ENCODE data around the gene CORT. TPM values are rescaled to one million over a fixed set of nuclear protein-coding genes. Genes with fewer than 3 reads are reported as not detected.
"Not testable (repeated sequence)": the region's sequence is repeated elsewhere in the genome, so short reads cannot be mapped to it uniquely, and the experiment has no call there.

Gene CORT
- total RNA-seq, 1 donor from 2014 or later: not detected

DNA sequence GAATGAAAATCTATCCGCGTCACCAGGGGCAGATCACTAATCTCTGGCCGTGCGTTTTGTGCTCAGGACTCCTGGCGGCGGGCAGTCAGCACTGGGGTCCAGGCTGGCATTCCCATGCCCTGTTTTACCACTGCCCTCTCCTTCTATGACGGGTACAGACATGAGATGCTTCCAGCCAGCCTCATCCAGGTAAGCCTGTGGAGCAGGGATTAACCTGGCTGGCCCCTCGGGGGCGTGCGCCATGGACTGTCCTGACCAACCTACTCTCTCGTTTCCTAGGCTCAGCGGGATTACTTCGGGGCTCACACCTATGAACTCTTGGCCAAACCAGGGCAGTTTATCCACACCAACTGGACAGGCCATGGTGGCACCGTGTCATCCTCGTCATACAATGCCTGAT, 30.5 kb upstream of the CORT start:
- Mint-ChIP-seq H3K36me3 (ENCODE audit: low read depth) (peaks cover 45% of the 10 kb centered on the region), H3K4me1 (ENCODE audit: low read depth) (peaks cover 11% of the 10 kb centered on the region), H3K4me3 (ENCODE audit: unreplicated experiment) (no peak overlapping the region), H3K9me3 (ENCODE audit: low read depth) (no peaks in the 10 kb centered on the region), H3K27ac (ENCODE audit: unreplicated experiment) (peak overlapping the region; percentile 22), H3K27me3 (ENCODE audit: low read depth) (no peaks in the 10 kb centered on the region)
- TF ChIP-seq CTCF (IDR thresholded peaks at IDR 0.05): no peak
- DNase-seq (ENCODE audit: low spot score): no peak

GRCh38 chr1:10421637-10422036, 28.2 kb upstream of the CORT start:
- peaks cover 4% of the 10 kb centered on the region for H3K4me1 Mint-ChIP-seq (ENCODE audit: low read depth)
- H3K36me3 Mint-ChIP-seq (ENCODE audit: low read depth): peaks cover 30% of the 10 kb centered on the region
- H3K27me3 Mint-ChIP-seq (ENCODE audit: low read depth): no peaks in the 10 kb centered on the region
- no peak overlapping the region for H3K27ac Mint-ChIP-seq (ENCODE audit: unreplicated experiment)
- no peak for TF ChIP-seq CTCF (IDR thresholded peaks at IDR 0.05)
- DNase-seq (ENCODE audit: low spot score): no peak
- no peaks in the 10 kb centered on the region for H3K9me3 Mint-ChIP-seq (ENCODE audit: low read depth)
- no peak overlapping the region for H3K4me3 Mint-ChIP-seq (ENCODE audit: unreplicated experiment)

DNA sequence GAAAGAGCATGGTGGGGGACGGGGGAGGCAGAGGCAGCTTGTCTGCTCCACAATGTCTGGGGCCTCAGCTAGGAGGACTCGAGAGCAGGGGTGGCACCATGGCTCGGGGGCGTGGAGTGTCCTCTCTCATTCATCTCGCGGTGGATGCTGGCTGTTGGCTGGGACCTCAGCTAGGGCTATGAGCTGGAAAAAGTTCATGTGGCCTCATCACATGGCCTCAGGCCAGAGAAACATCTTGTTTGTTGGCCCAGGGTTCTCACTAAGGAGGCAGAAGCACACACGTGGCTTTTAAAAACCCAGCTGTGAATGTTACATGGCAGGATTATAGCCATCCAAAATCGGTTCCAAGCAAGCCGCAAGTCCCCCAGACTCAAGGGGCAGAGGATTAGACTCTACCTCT, 25.8 kb upstream of the CORT start:
- Mint-ChIP-seq H3K27me3 (ENCODE audit: low read depth) (no peaks in the 10 kb centered on the region), H3K36me3 (ENCODE audit: low read depth) (peaks cover 18% of the 10 kb centered on the region), H3K4me1 (ENCODE audit: low read depth) (peaks cover 7% of the 10 kb centered on the region), H3K27ac (ENCODE audit: unreplicated experiment) (no peak overlapping the region), H3K4me3 (ENCODE audit: unreplicated experiment) (no peak overlapping the region), H3K9me3 (ENCODE audit: low read depth) (no peaks in the 10 kb centered on the region)
- no peak for DNase-seq (ENCODE audit: low spot score)
- no peak for TF ChIP-seq CTCF (IDR thresholded peaks at IDR 0.05)

DNA sequence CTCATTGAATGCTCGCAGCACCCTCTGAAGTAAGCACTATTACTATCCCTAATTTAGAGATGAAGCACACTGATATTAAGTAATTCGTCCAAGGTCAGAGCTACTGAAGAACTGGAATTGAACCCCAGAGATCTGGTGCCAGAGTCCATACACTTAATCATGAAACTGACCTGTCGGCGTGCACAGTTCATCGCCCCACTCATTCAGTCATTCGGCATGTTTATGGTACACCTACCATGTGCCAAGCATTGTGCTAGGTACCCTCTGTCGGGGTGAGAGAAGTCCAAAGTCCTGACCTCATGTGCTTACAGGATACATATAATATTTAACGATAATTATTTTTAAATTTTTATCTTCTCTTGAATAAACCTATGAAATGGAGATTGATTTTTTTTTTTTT, 25.2 kb upstream of the CORT start:
- H3K4me3 Mint-ChIP-seq (ENCODE audit: unreplicated experiment): no peak overlapping the region
- H3K4me1 Mint-ChIP-seq (ENCODE audit: low read depth): peaks cover 8% of the 10 kb centered on the region
- peaks cover 13% of the 10 kb centered on the region for H3K36me3 Mint-ChIP-seq (ENCODE audit: low read depth)
- no peaks in the 10 kb centered on the region for H3K27me3 Mint-ChIP-seq (ENCODE audit: low read depth)
- no peak for DNase-seq (ENCODE audit: low spot score)
- no peak for TF ChIP-seq CTCF (IDR thresholded peaks at IDR 0.05)
- no peaks in the 10 kb centered on the region for H3K9me3 Mint-ChIP-seq (ENCODE audit: low read depth)
- H3K27ac Mint-ChIP-seq (ENCODE audit: unreplicated experiment): no peak overlapping the region

DNA sequence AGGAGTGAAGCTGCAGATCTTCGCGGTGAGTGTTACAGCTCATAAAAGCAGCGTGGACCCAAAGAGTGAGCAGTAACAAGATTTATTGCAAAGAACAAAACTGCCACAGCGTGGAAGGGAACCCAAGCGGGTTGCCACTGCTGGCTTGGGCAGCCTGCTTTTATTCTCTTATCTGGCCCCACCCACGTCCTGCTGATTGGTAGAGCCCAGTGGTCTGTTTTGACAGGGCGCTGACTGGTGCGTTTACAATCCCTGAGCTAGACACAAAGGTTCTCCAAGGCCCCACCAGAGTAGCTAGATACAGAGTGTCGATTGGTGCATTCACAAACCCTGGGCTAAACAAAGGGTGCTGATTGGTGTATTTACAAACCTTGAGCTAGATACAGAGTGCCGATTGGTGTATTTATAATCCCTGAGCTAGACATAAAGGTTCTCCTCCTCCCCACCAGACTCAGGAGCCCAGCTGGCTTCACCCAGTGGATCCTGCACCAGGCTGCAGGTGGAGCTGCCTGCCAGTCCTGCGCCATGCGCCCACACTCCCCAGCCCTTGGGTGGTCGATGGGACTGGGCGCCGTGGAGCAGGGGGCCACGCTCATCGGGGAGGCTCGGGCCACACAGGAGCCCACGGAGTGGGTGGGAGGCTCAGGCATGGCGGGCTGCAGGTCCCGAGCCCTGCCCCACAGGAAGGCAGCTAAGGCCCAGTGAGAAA, 23.9 kb upstream of the CORT start:
- DNase-seq (ENCODE audit: low spot score); H3K27ac Mint-ChIP-seq (ENCODE audit: unreplicated experiment); H3K4me3 Mint-ChIP-seq (ENCODE audit: unreplicated experiment); H3K9me3 Mint-ChIP-seq (ENCODE audit: low read depth); H3K27me3 Mint-ChIP-seq (ENCODE audit: low read depth); H3K36me3 Mint-ChIP-seq (ENCODE audit: low read depth): not testable (repeated sequence)
- peaks cover 16% of the 10 kb centered on the region for H3K4me1 Mint-ChIP-seq (ENCODE audit: low read depth)

DNA sequence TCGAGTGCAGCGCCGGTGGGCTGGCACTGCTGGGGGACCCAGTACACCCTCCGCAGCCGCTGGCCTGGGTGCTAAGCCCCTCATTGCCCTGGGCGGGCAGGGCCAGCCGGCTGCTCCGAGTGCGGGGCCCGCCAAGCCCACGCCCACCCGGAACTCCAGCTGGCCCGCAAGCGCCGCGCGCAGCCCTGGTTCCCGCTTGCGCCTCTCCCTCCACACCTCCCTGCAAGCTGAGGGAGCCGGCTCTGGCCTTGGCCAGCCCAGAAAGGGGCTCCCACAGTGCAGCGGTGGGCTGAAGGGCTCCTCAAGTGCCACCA, 23.3 kb upstream of the CORT start:
- DNase-seq (ENCODE audit: low spot score); H3K27ac Mint-ChIP-seq (ENCODE audit: unreplicated experiment); H3K4me3 Mint-ChIP-seq (ENCODE audit: unreplicated experiment); H3K9me3 Mint-ChIP-seq (ENCODE audit: low read depth); H3K36me3 Mint-ChIP-seq (ENCODE audit: low read depth); H3K27me3 Mint-ChIP-seq (ENCODE audit: low read depth): not testable (repeated sequence)
- H3K4me1 Mint-ChIP-seq (ENCODE audit: low read depth): peaks cover 21% of the 10 kb centered on the region

Data from chondrocyte (in vitro differentiated cells).